Fibroblast of peridontal ligament (primary cell): ENCODE measurements around the gene TMEM125.

Experiments
- DNase-seq: peaks from one replicate; pipeline ENCODE4 v3.0.0-alpha.2; 2010; ENCODE audit errors: extremely low read depth

The TMEM125 gene

DNA sequence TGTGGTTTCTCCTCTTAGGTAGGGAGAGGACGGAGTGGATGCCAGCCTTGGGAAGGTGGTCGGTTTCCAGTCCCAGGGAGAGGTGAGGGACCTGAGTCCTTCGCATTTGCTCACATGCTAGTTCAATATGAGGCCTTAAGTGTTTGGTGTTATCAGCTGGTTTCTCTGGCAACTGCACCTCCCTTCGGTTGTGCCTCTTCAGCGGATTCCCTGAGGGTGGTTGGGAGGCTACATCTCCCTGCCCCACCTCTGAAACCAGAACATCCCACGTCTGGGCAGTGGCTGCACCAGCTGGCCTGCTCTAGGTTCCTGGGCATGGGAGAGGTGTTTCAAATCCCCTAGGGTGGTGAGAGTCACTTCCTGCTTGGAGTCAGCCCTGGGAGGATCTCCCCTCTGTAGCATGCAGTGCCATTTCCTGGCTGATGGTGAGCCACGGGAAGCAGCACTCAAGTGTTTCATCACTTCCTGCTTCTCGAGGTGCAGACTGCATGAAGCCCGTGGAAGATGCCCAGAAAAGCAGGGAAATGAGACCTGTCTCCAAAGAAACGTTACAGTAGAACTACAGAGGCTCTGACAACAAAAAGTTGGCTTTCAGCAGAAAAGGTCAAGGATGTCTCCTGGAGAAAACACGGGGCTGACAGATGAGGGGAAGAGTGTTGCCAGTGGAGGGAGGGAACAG, 4.5 kb downstream of the TMEM125 start:
- peak; percentile 7 for DNase-seq

DNA sequence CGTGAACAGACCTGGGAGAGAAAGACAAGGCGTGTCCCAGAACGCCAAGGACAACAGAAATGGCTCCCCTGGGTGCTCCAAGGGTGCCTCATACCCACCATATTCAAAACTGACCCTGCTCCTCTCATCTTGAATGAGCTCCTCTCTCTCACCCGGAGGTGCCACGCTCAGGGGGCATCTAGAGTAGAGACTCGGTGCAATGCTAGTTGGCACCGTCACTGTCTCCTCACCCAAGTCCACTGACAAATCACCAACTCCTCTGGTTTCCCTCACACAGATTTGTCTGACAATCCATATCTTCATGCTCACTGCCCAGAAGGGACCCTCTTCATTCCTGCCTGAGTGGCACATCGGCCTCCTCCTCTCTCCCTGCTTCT, 5.0 kb downstream of the TMEM125 start:
- no peak for DNase-seq

DNA sequence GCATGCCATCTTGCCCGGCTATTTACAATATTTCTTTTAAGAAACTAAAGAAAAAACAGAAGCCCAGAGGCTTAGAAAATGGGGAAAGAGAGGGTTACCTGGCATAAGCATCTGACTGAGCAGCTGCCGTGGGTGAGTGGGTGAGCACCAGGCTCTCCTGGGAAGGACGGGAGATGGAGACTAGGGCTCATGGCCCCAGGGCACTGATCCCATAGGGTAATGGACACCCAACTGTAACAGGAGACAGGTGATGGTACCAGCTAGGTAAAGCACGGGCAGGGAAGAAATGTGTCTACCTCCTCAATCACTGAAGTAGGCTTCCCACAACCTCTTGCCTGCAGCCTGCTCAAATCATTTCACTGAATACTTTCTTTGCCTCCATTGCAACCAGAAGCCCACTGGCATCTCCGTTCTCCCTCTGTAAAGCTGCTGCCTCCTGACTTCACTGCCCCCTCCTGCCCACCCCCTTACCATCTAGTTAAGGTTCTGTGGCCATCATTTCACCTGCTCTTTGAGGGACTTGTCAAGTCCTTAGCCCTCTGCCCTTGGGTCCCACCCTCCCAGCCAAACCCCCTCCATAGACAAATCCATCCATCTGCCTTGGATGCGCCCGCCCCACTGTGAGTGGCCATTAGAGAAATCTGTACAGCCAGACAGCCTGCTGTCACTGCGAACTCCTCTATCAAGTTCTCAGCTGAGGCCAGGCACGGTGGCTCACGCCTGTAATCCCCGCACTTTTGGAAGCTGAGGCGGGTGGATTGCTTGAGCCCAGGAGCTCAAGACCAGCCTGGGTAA, 6.2 kb downstream of the TMEM125 start:
- DNase-seq: no peak

DNA sequence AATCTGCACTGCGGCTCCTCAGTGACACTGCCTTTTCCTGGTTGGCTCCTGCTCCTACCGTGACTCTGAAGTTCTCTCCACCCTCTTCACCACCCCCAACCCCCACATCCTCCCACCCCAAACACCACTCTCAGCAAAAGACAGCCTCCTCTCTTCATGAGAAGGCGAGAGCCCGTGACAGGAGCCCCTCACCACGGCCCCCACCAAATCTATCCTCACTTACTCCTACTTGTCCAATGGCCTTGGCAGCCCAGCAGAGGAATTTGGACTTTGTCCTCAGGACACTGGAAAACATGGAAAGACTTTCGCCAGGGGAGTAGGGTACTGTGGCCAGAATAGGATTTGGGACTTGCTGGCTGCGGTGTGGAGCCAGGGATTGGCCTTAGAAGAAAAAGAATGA, 6.9 kb downstream of the TMEM125 start:
- DNase-seq: no peak

DNA sequence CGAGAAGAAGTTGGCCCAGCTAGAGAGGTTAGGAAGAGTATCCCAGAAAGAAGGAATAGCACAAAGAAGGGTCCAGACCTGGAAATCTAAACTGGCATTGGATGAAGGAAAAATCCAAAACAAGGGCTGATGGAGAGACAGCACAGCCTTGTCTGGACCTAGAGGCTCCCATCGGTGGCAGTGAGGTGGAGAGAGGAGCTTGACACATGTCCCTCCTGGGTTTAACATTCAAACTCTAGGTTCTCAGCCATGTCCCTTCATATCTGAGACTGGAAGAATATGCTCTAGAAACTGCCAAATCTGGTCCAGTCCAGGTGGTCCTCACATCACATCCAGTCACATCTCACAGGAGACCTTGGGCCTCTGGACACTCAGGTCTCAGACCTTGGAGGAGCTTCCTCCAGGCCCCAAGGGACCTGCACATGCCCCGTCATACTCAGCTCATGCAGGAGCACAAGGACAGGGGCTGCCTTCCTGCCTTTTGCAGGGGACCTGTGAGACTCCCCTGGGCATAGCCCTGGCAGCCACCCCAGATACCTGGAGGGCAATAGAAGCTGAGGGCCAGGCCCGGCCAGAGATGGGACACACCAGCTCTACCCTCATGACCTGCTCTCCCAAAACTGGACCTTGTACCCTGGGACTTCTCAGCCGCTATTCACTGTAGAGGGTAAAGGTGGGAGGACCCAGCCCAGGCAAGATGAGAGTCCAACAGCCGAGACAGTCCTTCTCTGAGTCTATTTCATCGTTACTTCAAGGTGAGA, 7.5 kb downstream of the TMEM125 start:
- no peak for DNase-seq

DNA sequence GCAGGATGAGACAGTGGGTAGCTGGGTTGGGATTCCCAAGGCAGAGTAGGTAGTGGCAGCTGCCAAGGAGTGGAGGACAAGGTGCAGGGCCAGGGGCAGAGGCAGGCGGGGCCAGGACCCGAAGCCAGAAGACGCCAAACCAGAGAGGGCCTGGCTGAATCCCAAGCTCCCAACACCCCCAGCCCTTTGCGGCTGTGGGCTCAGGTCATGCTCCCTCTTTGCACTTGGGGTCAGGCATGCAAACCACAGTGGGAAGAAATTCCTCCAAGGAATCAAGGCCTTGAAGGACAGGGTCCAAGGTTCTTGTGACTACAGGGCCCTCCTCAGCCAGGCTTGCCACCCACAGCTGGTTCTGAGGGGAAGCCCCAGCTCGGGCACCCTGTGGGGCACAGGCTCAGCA, 9.4 kb downstream of the TMEM125 start:
- DNase-seq: no peak

DNA sequence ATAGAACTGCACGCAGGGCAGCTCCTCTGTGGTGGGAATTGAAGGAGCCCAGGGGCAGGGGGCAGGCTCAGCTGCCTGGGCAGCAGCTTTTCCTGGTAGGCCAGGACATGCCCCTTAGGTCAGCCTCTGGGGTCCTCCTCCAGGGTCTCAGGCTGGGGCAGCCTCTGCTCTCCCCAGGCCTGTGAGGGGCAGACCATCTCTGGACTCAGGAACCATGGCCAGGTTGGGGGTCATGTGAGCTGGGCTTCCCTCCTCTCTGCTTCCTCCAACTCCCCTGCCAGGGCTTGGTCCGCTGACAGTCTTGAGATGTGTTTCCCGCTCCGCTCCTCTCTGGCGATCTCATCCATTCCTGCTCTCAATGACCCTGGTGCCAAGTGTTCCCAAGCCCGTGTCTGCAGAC, 9.9 kb downstream of the TMEM125 start:
- DNase-seq: no peak

DNA sequence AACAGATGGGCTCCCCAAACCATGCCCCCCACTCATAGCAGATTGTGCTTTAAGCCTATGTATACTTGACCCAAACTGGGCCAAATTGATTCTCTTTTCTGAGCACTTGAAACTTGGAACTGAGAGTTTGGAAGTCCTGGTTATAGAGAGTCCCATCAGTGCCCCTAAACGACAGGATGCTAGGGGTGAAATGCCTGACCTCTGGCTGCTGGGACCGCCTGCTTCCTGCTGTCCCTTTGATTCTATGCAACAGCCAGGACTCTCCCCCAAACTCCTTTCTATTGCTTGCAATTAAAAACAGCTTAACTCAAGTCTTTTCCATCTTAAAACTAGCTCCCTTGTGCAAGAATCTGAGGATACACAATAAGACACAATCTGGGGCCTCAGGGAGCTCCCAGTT, 10.9 kb downstream of the TMEM125 start:
- DNase-seq: no peak

DNA sequence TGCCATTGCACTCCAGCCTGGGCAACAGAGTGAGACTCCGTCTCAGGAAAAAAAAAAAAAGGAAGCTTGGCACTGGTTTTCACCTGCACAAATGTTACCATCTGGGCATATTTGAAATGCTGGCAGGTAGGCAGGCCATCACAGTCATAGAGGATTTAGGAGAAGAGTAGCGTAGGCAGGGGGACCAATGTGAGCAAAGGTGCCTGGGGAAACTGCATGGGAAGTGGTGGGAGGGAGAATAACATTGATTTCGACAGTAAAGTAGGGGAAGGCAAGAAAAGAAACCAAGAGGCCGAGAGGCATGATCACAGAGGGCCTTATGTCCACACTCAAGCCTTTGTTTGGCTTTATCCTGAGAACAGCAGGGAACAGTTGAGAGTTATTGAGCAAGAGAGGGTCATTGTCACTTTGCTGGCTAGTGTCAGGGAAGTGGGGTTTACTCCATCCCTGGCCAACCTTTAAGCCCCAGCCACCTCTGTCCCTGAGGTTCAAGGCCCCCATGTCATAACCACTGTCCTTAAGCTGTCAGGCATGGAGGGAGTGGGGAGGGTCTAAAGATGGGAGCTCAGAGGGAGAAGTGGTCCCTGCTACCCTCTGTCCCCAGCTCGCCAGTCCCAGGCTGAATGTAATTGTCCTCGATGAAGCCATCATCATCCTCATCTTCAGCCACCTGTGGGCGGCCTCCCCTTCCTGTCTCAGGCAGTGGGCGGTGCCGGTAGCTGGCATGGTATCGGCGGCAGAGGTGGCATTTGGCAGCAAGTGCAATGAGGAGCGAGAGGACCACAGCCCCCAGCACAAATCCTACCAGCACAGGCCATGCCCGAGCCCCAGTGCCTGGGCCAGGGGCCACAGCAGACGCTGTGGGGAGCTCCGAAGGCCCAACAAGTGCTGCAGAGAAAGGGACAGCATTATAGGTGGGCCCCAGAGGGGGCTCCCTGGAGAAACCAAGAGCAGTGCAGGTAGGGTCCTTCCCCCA, 12.7 kb downstream of the TMEM125 start:
- no peak for DNase-seq

DNA sequence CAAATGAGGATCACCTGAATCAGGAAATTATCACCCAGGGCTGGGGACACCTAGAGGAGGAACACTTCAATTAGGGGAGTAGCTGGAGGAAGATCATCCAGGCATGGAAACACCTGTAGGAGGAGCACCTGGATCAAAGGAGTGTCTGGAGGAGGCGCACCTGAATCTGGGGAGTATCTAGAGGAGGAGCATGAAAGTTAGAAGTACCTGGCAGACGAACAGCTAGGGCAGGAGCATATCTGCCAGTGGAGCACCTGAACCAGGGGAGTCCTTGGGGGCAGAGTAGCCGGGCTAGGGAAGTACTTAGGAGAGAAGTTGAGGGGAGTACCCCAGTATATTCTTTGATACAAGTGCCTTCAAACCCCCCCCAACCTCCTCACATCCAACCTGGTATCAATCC, 14.3 kb downstream of the TMEM125 start:
- no peak for DNase-seq

DNA sequence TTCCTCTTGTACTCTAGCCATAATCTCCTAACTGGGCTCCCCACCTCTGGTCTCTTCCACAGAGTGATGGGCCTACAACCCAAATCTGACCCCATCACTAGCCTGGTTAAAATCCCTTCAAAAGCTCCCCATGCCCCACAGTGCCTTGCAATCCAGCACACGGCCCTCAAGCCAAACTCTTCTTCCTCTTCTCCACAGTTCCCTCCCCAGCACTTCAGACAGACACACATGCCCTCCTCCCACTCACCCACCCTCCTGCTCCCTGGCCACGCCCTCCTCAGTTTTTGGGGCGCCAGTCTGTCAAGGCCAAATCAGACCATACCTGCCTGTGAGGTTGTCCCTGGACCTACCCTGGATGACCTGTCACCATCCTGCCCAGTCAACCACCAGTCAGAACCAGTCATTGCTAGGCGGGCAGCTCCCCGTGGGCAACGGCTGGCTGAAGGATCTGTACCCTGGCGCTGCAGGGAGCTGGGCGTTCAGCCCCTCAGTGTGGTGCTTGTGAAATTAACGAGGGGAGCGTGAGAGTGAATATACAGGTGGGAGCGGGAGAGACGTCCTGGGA, 14.8 kb downstream of the TMEM125 start:
- no peak for DNase-seq

DNA sequence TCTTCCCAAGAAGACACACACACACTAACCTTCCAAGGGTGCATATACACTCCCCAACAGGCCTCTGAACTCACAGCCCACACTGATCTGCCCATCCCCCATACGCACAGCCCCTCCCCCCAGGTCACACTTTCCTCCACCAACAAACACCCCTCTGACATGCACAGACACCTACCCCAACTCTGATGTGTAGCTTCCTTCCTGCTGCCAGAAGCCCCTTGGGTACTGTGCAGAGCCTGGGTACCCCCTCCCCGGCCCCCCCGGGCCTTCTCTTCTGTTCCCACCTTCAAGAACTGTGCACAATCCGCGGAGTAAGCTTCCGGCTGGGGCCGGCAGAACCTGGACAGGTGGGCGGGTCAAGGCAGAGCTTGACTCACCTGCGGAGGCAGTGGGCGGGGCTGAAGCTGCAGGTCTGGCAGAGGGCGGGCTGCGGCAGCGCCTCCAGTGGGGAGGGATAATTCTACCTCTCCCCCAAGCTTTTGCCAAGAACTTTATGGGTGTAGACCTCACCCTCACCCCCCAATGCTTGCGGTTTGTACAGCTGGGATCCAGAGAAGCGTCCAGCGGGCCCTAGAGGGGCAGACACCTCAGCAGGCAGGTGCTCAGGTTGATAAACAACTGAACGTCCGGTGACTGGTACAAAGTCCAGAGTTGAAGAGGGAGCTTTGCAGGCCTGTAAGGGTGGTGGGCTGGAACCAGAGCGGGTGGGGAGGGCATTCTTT, 15.6 kb downstream of the TMEM125 start, which contains the start of gene C1orf210:
C1orf210 (minus strand) TSS at position 313 of the 722 bp plus-strand sequence. CDS start 2,311 bp downstream, outside the sequence.
- no peak for DNase-seq

DNA sequence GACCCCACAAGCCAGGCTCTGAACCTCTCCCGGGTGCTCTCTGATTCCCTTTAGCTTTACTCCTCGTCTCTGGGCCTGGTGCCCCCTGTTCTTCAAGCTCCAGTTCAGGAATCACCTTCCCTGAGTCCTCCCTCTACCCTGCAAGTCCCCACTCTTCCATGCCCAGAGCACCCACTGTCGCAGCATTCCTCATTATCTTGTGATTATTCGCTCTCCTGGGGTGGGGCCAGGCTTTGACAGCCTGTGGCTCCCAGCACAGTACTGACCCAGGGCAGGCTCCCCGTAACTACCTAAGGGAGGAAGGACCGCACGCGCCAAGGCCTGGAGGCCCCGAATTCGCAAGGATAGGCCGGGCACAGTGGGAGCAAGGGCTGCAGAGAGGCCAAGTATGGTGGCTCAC, 16.3 kb downstream of the TMEM125 start:
- DNase-seq: no peak

DNA sequence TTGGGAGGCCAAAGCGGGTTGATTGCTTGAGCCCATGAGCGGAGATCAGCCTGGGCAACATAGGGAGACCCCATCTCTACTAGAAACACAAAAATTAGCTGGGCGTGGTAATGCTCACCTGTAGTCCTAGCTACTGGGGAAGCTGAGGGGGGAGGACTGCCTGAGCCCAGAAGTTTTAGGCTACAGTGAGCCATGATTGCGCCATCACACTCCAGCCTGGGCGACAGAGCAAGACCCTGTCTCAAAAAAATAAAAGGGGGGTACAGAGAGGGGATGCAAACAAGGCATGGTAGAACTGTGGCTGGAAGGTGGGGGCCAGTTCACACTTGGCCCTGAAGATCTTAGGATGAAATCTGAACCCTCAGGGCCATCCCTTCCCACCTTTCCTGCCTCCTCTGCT, 16.8 kb downstream of the TMEM125 start:
- DNase-seq: no peak

DNA sequence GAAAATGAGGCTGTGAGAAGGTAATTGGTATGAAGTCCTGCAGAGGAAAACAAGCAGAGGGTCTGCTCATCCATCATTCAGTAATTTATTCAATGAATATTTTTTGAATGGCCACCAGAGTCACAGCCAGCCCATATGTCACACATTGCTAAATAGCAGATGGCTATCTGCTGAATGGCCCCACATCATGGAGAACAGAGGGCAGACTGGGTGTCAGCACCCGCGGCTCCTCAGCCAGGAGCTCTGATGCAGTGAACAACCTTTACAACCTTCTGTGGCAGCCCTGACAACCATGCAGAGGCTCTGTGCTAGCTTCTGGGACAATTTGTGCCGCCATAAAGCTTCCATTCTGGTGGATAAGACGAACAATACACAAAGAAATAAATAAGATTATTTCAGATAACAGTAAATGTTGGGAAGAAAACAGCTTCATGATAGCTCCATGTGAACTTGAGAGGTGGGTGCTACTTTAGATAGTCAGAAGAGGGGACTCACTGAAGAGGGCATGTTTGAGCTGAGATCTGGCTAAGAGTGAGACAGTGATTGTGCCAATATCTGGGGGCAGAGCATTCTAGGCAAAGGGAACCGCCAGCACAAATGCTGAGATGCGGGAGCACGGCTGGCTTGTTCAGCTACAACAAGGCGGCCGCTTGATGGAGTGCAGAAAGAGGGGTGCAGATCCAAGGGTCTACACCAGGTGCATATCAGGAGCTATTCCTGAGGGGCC, 18.4 kb downstream of the TMEM125 start:
- no peak for DNase-seq

DNA sequence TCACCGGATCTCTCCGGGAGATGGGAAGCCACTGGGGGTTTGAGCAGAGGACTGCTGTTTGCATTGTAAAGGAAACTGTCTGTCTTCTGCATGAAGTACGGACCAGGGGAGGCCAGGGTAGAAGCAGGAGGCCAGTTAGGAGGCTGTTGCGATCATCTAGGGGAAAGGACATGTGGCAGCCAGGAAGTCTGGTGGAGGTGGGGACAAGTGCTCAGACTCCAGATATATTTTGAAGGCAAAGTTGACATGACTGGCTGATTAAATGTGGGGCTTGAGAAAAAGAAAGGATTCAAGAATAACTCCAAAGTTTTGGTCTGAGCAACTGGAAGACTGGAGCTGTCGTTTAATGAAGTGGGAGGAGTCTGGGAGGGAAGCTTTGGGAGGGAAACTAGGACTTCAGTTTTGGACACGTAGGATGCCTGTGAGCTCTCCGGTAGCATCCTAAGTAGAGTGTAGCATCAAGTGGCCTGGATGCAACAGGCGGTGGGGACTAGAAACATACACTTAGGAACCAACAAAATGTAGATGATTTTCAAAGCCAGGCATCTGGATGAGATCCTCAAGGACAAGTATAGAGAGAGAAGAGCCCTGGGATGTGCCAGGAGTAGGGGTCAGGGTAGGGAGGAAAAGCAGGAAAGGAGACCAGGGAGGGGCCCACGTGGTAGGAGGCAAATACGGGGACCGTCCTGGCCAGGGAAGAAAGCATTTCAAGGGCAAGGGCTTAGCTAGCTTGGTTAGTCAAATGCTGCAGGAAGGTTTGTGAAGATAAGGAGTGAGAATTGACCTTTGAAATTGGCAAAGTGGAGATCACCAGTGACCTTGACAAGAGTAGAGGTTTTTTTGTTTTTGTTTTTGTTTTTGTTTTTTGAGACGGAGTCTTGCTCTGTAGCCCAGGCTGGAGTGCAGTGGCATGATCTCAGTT, 19.3 kb downstream of the TMEM125 start:
- DNase-seq: no peak

DNA sequence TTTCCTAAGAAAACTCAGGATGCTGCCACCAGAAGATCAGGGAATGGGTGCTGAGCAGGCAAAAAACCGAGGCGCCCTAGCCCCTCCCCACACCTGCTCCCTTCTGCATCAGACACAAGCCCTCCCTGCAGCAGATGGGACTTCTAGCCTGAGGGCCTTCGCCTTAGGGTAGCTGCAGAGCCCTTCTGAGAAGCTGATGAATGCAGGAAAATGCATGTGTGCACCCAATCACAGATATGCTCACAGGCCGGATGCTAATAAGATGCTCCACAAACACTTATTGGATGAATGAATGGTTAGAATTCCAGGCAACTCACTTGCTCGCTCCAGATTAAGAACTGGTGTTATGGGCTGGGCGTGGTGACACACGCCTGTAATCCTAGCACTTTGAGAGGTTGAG, 22.4 kb downstream of the TMEM125 start:
- DNase-seq: no peak

DNA sequence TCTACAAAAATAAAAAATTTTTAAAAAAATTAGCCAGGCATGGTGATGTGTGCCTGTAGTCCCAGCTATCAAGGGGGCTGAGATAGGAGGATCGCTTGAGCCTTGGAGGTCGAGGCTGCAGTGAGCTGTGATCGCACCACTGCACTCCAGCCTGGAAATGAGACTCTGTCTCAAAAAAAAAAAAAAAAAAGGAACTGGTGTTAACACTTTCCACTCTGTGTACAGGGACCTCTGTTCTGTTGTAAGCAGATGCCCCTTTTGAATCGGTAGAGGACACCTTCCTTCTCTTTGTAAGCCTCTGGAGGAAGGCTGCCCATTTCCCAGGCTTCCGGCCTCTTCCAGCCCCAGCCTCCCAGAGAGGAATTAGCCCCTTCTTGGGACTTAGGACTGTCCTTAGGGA, 22.9 kb downstream of the TMEM125 start:
- no peak for DNase-seq

DNA sequence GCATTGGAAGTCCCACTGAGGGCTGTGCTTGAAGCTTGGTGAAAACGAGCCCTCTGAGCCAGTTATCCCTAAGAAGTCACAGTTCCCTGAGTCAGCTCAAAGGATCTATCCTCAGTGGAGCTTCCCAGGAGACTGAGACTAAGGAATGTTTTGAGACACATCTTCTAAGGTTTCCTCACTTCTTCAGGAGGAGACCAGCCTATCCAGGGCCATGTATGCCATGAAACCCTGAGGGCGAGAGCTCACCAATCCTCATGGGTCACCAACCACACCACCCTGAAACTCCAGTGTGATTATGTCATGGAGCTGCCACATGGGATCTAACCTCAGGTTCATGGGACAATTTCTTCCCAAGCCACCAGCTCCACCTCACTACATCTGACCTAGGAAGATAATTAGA, 23.4 kb downstream of the TMEM125 start:
- DNase-seq: no peak
